Tibial artery (tissue), 4 donors: ENCODE data around the gene RGPD8.

Experiments
- DNase-seq, 2 donors: peaks; one replicate each; pipeline ENCODE4 v3.0.0-alpha.2; 2019
- H3K27ac ChIP-seq, 2 donors: fragments of 200-600 bp; sonication (generic) in 1 of 2; 1 replicate in 1 of 2; 2 replicates in 1 of 2; pipeline ENCODE4 v1.5.1; 2018 to 2019; ENCODE audit warnings: mild to moderate bottlenecking in 1 of 2
- H3K27me3 ChIP-seq, 2 donors: fragments of 200-600 bp; sonication (generic) in 1 of 2; one replicate each; pipeline versions ENCODE4 v1.5.1 to v1.6.0; 2016 to 2019
- H3K36me3 ChIP-seq, 3 donors: fragments of 200-600 bp; sonication (generic) in 2 of 3; one replicate each; pipeline ENCODE4 v1.5.1; 2016 to 2019; ENCODE audit warnings: mild to moderate bottlenecking in 2 of 3
- H3K4me1 ChIP-seq, 4 donors: fragments of 200-600 bp; sonication (generic) in 2 of 4; 1 replicate in 3 of 4; 2 replicates in 1 of 4; pipeline ENCODE4 v1.5.1; 2016 to 2019
- H3K4me3 ChIP-seq, 2 donors: fragments of 200-600 bp; sonication (generic) in 1 of 2; 1 replicate in 1 of 2; 2 replicates in 1 of 2; pipeline ENCODE4 v1.5.1; 2018 to 2019; ENCODE audit warnings: mild to moderate bottlenecking in 2 of 2
- H3K9me3 ChIP-seq, 3 donors: fragments of 200-600 bp; sonication (generic) in 1 of 3; one replicate each; pipeline ENCODE4 v1.5.1; 2016 to 2019
- CTCF ChIP-seq, 2 experiments: fragments of 200-600 bp in 1 of 2; fragments of 450-650 bp in 1 of 2; IDR thresholded peaks; one replicate each; pipeline ENCODE4 v1.5.1; 2017 to 2019; ENCODE audit warnings: antibody characterized with exemption in 2 of 2, mild to moderate bottlenecking in 1 of 2, moderate library complexity in 1 of 2
- intact Hi-C: fragments of 100-400 bp; cut with DNase I; formaldehyde crosslinking; loops from one replicate; pipeline ENCODE4 v1.15.0; 2023; ENCODE audit warnings: low total_unique reads

The RGPD8 gene

GRCh38 chr2:112340475-112341267 is 92.8 kb downstream of the RGPD8 start:
- no peak for DNase-seq
- Histone ChIP-seq H3K4me1 (no peaks in the 10 kb centered on the region), H3K9me3 (no peaks in the 10 kb centered on the region), H3K4me3 (no peak overlapping the region), H3K27me3 (no peaks in the 10 kb centered on the region), H3K36me3 (peaks cover 0 to 5% (median 0%) of the 10 kb centered on the region in 3 donors), H3K27ac (no peak overlapping the region)
- no peak for TF ChIP-seq CTCF (IDR thresholded peaks at IDR 0.05)
- intact Hi-C loops: no loop called here

- no peak overlapping the region for H3K4me3 ChIP-seq
- no peak for TF ChIP-seq CTCF (IDR thresholded peaks at IDR 0.05)
- intact Hi-C loops: no loop called here
- no peaks in the 10 kb centered on the region for H3K36me3 ChIP-seq
- no peaks in the 10 kb centered on the region for H3K9me3 ChIP-seq
- no peak overlapping the region for H3K27ac ChIP-seq
- no peaks in the 10 kb centered on the region for H3K27me3 ChIP-seq
- DNase-seq: no peak
- no peaks in the 10 kb centered on the region for H3K4me1 ChIP-seq
Measured at GRCh38 chr2:112339986-112340385, 93.5 kb downstream of the RGPD8 start.

- no peaks in the 10 kb centered on the region for H3K27me3 ChIP-seq
- intact Hi-C loops: no loop called here
- no peak overlapping the region for H3K27ac ChIP-seq
- H3K4me1 ChIP-seq: no peaks in the 10 kb centered on the region
- no peak overlapping the region for H3K4me3 ChIP-seq
- DNase-seq: no peak
- no peak for TF ChIP-seq CTCF (IDR thresholded peaks at IDR 0.05)
- peaks cover 6 to 18% (median 8%) of the 10 kb centered on the region in 3 donors for H3K36me3 ChIP-seq
- H3K9me3 ChIP-seq: no peaks in the 10 kb centered on the region
Measured at GRCh38 chr2:112335600-112335999, 97.8 kb downstream of the RGPD8 start.

GRCh38 chr2:112332123-112332696 is 101.2 kb downstream of the RGPD8 start:
- Histone ChIP-seq H3K4me1 (no peaks in the 10 kb centered on the region), H3K4me3 (no peak overlapping the region), H3K27me3 (no peaks in the 10 kb centered on the region), H3K9me3 (no peaks in the 10 kb centered on the region), H3K36me3 (peaks cover 19 to 33% (median 24%) of the 10 kb centered on the region in 3 donors), H3K27ac (no peak overlapping the region)
- TF ChIP-seq CTCF (IDR thresholded peaks at IDR 0.05): no peak
- DNase-seq: no peak
- intact Hi-C loops: no loop called here

- Histone ChIP-seq H3K27ac (no peak overlapping the region), H3K27me3 (no peaks in the 10 kb centered on the region), H3K4me1 (peaks cover 0 to 9% (median 0%) of the 10 kb centered on the region in 4 donors), H3K36me3 (peaks cover 24 to 44% (median 30%) of the 10 kb centered on the region in 3 donors), H3K4me3 (no peak overlapping the region), H3K9me3 (no peaks in the 10 kb centered on the region)
- intact Hi-C loops: no loop called here
- no peak for TF ChIP-seq CTCF (IDR thresholded peaks at IDR 0.05)
- DNase-seq: no peak
Measured at GRCh38 chr2:112322919-112323318, 110.5 kb downstream of the RGPD8 start.
